Thymus (tissue), 11 donors: ENCODE measurements around the gene PKNOX1. TPM values are rescaled to one million over a fixed set of nuclear protein-coding genes. Genes with fewer than 3 reads are reported as not detected.
A peak's percentile ranks its signal among the peaks of the same experiment; 100 is the strongest.
"Not testable (repeated sequence)": the region's sequence is repeated elsewhere in the genome, so short reads cannot be mapped to it uniquely, and the experiment has no call there.

Experiments
- DNase-seq, 9 donors: peaks; one replicate each; pipeline ENCODE4 v3.0.0-alpha.2; 2013; ENCODE audit warnings: low spot score in 9 of 9, low read depth in 6 of 9, missing footprints in 1 of 9
- H3K27ac ChIP-seq, 2 donors: one replicate each; pipeline ENCODE4 v1.5.1; 2013; ENCODE audit warnings: control low read depth in 1 of 2, low read depth in 1 of 2, low read length in 1 of 2, mild to moderate bottlenecking in 1 of 2, moderate library complexity in 1 of 2
- H3K27me3 ChIP-seq, 2 donors: one replicate each; pipeline ENCODE4 v1.5.1; 2013; ENCODE audit warnings: low read length in 1 of 2; ENCODE audit not compliant: control insufficient read depth in 2 of 2, insufficient read depth in 1 of 2
- H3K36me3 ChIP-seq, 2 donors: one replicate each; pipeline ENCODE4 v1.5.1; 2013; ENCODE audit warnings: low read length in 1 of 2, mild to moderate bottlenecking in 1 of 2, moderate library complexity in 1 of 2; ENCODE audit not compliant: control insufficient read depth in 2 of 2, insufficient read depth in 2 of 2
- H3K4me1 ChIP-seq, 2 donors: one replicate each; pipeline ENCODE4 v1.5.1; 2013; ENCODE audit warnings: low read length in 2 of 2; ENCODE audit not compliant: control insufficient read depth in 2 of 2, insufficient read depth in 2 of 2
- H3K4me3 ChIP-seq, 2 donors: one replicate each; pipeline ENCODE4 v1.5.1; 2013; ENCODE audit warnings: low read length in 2 of 2, control low read depth in 1 of 2, mild to moderate bottlenecking in 1 of 2
- H3K9me3 ChIP-seq, 2 donors: one replicate each; pipeline ENCODE4 v1.5.1; 2013; ENCODE audit warnings: low read length in 1 of 2, mild to moderate bottlenecking in 1 of 2; ENCODE audit not compliant: control insufficient read depth in 2 of 2, insufficient read depth in 1 of 2
- WGBS: extraction: QIAGEN DNeasy Blood & Tissue Kit; methylation state at CpG from one replicate; pipeline ENCODE4 v1.1.7; 2013; 5-methylcytosine and 5-hydroxymethylcytosine counted together
- polyA plus RNA-seq: library from polyadenylated mRNA; stranded (reverse); fragments of 200-250 nt; gene quantifications from one replicate; pipeline ENCODE4 v1.2.3, GENCODE V29; 2013
- total RNA-seq: library from RNA; stranded (reverse); fragments of 120-200 nt; gene quantifications from one replicate; pipeline ENCODE4 v1.2.4, GENCODE V29; 2013
- donor health status: healthy.

The PKNOX1 gene
- total and polyA plus RNA-seq, 2 donors: 10.8 to 13.4 TPM

GRCh38 chr21:42989816-42990650, 15.7 kb downstream of the PKNOX1 start:
- Histone ChIP-seq H3K4me3 (no peak overlapping the region), H3K36me3 (peaks cover 9 to 13% of the 10 kb centered on the region in 2 donors), H3K27ac (no peak overlapping the region), H3K27me3 (no peaks in the 10 kb centered on the region), H3K9me3 (no peaks in the 10 kb centered on the region), H3K4me1 (peaks cover 0 to 7% of the 10 kb centered on the region in 2 donors)
- DNase-seq: peak in 1 of 9 donors; percentile 52
- 71% methylated on average over 10 of the region's 10 CpGs for WGBS

- H3K36me3 ChIP-seq: peaks cover 9 to 13% of the 10 kb centered on the region in 2 donors
- DNase-seq: no peak
- H3K9me3 ChIP-seq: peaks cover 0 to 2% of the 10 kb centered on the region in 2 donors
- WGBS: 87% methylated on average over 16 of the region's 16 CpGs
- no peak overlapping the region for H3K4me3 ChIP-seq
- H3K4me1 ChIP-seq: peaks cover 0 to 3% of the 10 kb centered on the region in 2 donors
- H3K27ac ChIP-seq: no peak overlapping the region
- no peaks in the 10 kb centered on the region for H3K27me3 ChIP-seq
Observed at GRCh38 chr21:42991992-42992740, 17.8 kb downstream of the PKNOX1 start.

- H3K9me3 ChIP-seq: peaks cover 0 to 8% of the 10 kb centered on the region in 2 donors
- DNase-seq: no peak
- peaks cover 0 to 3% of the 10 kb centered on the region in 2 donors for H3K4me1 ChIP-seq
- no peak overlapping the region for H3K27ac ChIP-seq
- peaks cover 9 to 13% of the 10 kb centered on the region in 2 donors for H3K36me3 ChIP-seq
- no peak overlapping the region for H3K4me3 ChIP-seq
- 93% methylated on average over 16 of the region's 16 CpGs for WGBS
- no peaks in the 10 kb centered on the region for H3K27me3 ChIP-seq
Observed at GRCh38 chr21:42993051-42993712, 18.8 kb downstream of the PKNOX1 start.

GRCh38 chr21:42997053-42997452, 22.7 kb downstream of the PKNOX1 start:
- 96% methylated on average over 8 of the region's 8 CpGs for WGBS
- Histone ChIP-seq H3K4me1 (no peaks in the 10 kb centered on the region), H3K27ac (no peak overlapping the region), H3K36me3 (peaks cover 6 to 12% of the 10 kb centered on the region in 2 donors), H3K4me3 (no peak overlapping the region), H3K9me3 (peaks cover 0 to 25% of the 10 kb centered on the region in 2 donors), H3K27me3 (no peaks in the 10 kb centered on the region)
- no peak for DNase-seq

GRCh38 chr21:42997983-42998382, 23.6 kb downstream of the PKNOX1 start:
- not testable (repeated sequence) for H3K36me3 ChIP-seq, H3K27ac ChIP-seq, H3K27me3 ChIP-seq, H3K4me3 ChIP-seq, DNase-seq, H3K4me1 ChIP-seq
- peaks cover 0 to 25% of the 10 kb centered on the region in 2 donors for H3K9me3 ChIP-seq
- 98% methylated on average over 1 of the region's 1 CpG for WGBS

- DNase-seq, H3K36me3 ChIP-seq, H3K27me3 ChIP-seq, H3K4me1 ChIP-seq, H3K27ac ChIP-seq, H3K4me3 ChIP-seq: not testable (repeated sequence)
- peaks cover 0 to 25% of the 10 kb centered on the region in 2 donors for H3K9me3 ChIP-seq
- WGBS: 98% methylated on average over 2 of the region's 2 CpGs
Observed at GRCh38 chr21:42999152-42999551, 24.8 kb downstream of the PKNOX1 start.

- not testable (repeated sequence) for H3K4me1 ChIP-seq, H3K36me3 ChIP-seq, H3K4me3 ChIP-seq, H3K27ac ChIP-seq, H3K27me3 ChIP-seq, DNase-seq
- over 99% methylated on average over 2 of the region's 2 CpGs for WGBS
- peaks cover 0 to 25% of the 10 kb centered on the region in 2 donors for H3K9me3 ChIP-seq
Observed at GRCh38 chr21:43000041-43000440, 25.7 kb downstream of the PKNOX1 start.

- Histone ChIP-seq H3K4me1 (no peaks in the 10 kb centered on the region), H3K27me3 (no peaks in the 10 kb centered on the region), H3K36me3 (peaks cover 10 to 14% of the 10 kb centered on the region in 2 donors), H3K27ac (no peak overlapping the region), H3K4me3 (no peak overlapping the region), H3K9me3 (peaks cover 0 to 25% of the 10 kb centered on the region in 2 donors)
- 87% methylated on average over 4 of the region's 4 CpGs for WGBS
- no peak for DNase-seq
Observed at GRCh38 chr21:43001316-43001715, 27.0 kb downstream of the PKNOX1 start.
